GM12801 (cell line): Measurements from ENCODE around the gene BTLA.

Source experiments
- TF ChIP-seq, protein P1 (sequence below): IDR thresholded peaks from one replicate; pipeline ENCODE4 v1.5.1; 2011; ENCODE audit warnings: control low read depth; ENCODE audit not compliant: insufficient read length; ENCODE audit errors: extremely low read depth

Gene BTLA

GRCh38 chr3:112471596-112472325 lies 27.5 kb downstream of the BTLA start:
- TF ChIP-seq, protein P1, sequence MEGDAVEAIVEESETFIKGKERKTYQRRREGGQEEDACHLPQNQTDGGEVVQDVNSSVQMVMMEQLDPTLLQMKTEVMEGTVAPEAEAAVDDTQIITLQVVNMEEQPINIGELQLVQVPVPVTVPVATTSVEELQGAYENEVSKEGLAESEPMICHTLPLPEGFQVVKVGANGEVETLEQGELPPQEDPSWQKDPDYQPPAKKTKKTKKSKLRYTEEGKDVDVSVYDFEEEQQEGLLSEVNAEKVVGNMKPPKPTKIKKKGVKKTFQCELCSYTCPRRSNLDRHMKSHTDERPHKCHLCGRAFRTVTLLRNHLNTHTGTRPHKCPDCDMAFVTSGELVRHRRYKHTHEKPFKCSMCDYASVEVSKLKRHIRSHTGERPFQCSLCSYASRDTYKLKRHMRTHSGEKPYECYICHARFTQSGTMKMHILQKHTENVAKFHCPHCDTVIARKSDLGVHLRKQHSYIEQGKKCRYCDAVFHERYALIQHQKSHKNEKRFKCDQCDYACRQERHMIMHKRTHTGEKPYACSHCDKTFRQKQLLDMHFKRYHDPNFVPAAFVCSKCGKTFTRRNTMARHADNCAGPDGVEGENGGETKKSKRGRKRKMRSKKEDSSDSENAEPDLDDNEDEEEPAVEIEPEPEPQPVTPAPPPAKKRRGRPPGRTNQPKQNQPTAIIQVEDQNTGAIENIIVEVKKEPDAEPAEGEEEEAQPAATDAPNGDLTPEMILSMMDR, result no peak

DNA sequence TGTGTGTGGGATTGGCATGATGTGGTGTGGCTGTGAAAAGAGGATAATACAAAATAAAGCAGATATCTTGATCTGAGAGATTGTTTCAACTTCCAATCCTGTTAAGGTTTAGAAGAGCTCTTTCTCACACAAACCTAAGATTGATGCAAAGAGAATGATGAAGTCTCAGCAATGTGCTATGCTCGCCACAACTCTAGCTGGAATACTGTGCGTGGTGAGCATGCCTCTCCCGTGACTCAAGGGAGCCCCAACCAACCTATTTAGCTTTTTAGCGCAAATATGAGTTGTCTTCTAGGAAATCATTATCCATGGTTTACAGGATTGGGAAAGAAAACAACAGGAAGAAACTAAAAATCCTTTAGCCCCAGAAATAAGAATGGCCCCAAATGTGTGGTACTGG lies 28.5 kb downstream of the BTLA start:
- TF ChIP-seq, protein P1, result no peak

DNA sequence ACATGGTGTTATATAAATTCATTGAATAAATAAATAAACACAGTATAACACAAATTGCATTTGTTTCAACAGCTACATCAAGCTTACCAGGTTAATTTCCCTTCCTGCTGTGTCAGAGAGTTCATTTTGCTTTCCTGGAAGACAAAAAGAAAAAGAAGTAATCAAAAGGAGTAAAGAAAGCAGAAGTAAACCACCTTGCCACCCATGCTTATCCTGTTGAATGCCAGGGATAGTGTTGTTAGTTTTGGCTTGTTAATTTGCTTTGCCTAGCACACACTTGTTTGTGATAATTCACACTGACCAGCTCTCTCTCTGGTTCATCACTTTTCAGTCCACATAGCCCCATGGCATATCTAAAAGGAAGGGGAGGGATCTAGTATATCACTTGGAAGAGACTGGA lies 29.6 kb downstream of the BTLA start:
- TF ChIP-seq, protein P1, result no peak

- TF ChIP-seq, protein P1, result no peak
Measured at GRCh38 chr3:112467539-112467938, 31.7 kb downstream of the BTLA start.

GRCh38 chr3:112466020-112466419 lies 33.3 kb downstream of the BTLA start:
- TF ChIP-seq, protein P1, result no peak

- TF ChIP-seq, protein P1, result no peak
Measured at GRCh38 chr3:112464264-112464663, 35.0 kb downstream of the BTLA start.

DNA sequence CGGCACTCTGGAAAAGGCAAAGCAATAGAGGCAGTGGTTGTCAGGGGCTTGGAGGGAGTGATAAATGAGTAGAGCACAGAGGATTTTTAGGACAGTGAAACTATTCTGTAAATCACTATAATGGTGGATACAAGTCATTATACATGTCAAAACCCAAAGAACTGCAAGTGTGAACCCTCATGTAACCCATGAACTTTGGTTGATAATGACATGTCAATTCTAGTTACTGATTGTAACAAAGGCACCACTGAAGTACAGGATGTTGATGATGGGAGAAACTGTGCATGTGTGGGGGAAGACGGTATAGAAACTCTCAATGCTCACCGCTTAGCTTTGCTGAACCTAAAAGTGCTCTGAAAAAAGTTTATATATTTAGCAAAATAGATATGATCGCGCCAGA lies 36.0 kb downstream of the BTLA start:
- TF ChIP-seq, protein P1, result no peak
